K562 (cell line): Measurements from ENCODE around the gene YIF1A. TPM values are rescaled to one million over a fixed set of nuclear protein-coding genes. Genes with fewer than 3 reads are reported as not detected.
A peak's percentile ranks its signal among the peaks of the same experiment; 100 is the strongest.

Source experiments
- BRF1 ChIP-seq: IDR thresholded peaks from 3 replicates; pipeline ENCODE4 v1.6.1; 2011; ENCODE audit warnings: borderline replicate concordance, mild to moderate bottlenecking; ENCODE audit not compliant: insufficient read length; ENCODE audit errors: extremely low read depth
- CC2D1A ChIP-seq: fragments of 450-650 bp; IDR thresholded peaks from 2 replicates; pipeline ENCODE4 v1.6.1; 2017; ENCODE audit warnings: mild to moderate bottlenecking
- CTCFL ChIP-seq: IDR thresholded peaks from 2 replicates; pipeline ENCODE4 v1.6.1; 2011; ENCODE audit warnings: borderline replicate concordance, low read depth, mild to moderate bottlenecking, moderate library complexity, low read length; ENCODE audit not compliant: insufficient read depth, poor library complexity, severe bottlenecking
- DLX4 ChIP-seq: fragments of 250-450 bp; sonication (Bioruptor Pico); IDR thresholded peaks from 2 replicates; pipeline ENCODE4 v1.6.1; 2021; ENCODE audit warnings: mild to moderate bottlenecking
- EWSR1 ChIP-seq: fragments of 450-650 bp; IDR thresholded peaks from 2 replicates; pipeline ENCODE4 v1.6.1; 2018; ENCODE audit warnings: borderline replicate concordance, mild to moderate bottlenecking, low read depth, moderate library complexity; ENCODE audit not compliant: partially characterized antibody
- FOXJ3 ChIP-seq: sonication (generic); formaldehyde crosslinking; IDR thresholded peaks from 2 replicates; pipeline ENCODE4 v1.4.0; 2020; ENCODE audit warnings: mild to moderate bottlenecking, missing genetic modification reagents
- GATAD2A ChIP-seq: fragments of 450-650 bp; IDR thresholded peaks from 2 replicates; pipeline ENCODE4 v1.6.1; 2017
- HIVEP1 ChIP-seq: fragments of 250-450 bp; sonication (Bioruptor Pico); IDR thresholded peaks from 2 replicates; pipeline ENCODE4 v1.4.0; 2020; ENCODE audit warnings: mild to moderate bottlenecking
- PHB2 ChIP-seq: fragments of 450-650 bp; IDR thresholded peaks from 2 replicates; pipeline ENCODE4 v1.6.1; 2017; ENCODE audit warnings: low read depth
- SFPQ ChIP-seq: fragments of 200-400 bp; formaldehyde crosslinking; IDR thresholded peaks from 2 replicates; pipeline ENCODE4 v1.6.1; 2017; ENCODE audit warnings: mild to moderate bottlenecking, low read depth, low read length, moderate library complexity
- SREBF1 ChIP-seq: fragments of 150-350 bp; IDR thresholded peaks from 2 replicates; pipeline ENCODE4 v1.6.1; 2014; ENCODE audit warnings: antibody characterized with exemption, low read depth, low read length, borderline replicate concordance
- TEAD4 ChIP-seq, 2 experiments: sonication (generic) in 1 of 2; formaldehyde crosslinking in 1 of 2; IDR thresholded peaks; 2 replicates each; pipeline versions ENCODE4 v1.6.1 to v1.8.0; 2012 to 2022; ENCODE audit warnings: borderline replicate concordance in 1 of 2, inconsistent platforms in 1 of 2, low read length in 1 of 2, mild to moderate bottlenecking in 1 of 2, missing genetic modification reagents in 1 of 2
- TFAP4 ChIP-seq: sonication (generic); formaldehyde crosslinking; IDR thresholded peaks from 2 replicates; pipeline ENCODE4 v1.8.0; 2022; ENCODE audit warnings: missing genetic modification reagents, mild to moderate bottlenecking, moderate library complexity, borderline replicate concordance
- TGIF2 ChIP-seq: sonication (generic); formaldehyde crosslinking; IDR thresholded peaks from 2 replicates; pipeline ENCODE4 v1.8.1; 2022; ENCODE audit warnings: mild to moderate bottlenecking, missing genetic modification reagents, moderate library complexity
- ZBTB12 ChIP-seq: fragments of 250-450 bp; sonication (Bioruptor Pico); IDR thresholded peaks from 2 replicates; pipeline ENCODE4 v1.4.0; 2020
- ZNF121 ChIP-seq: sonication (generic); formaldehyde crosslinking; conservative IDR thresholded peaks from 2 replicates; pipeline ENCODE4 v1.8.0; 2022; ENCODE audit warnings: missing genetic modification reagents
- ZNF124 ChIP-seq: sonication (generic); formaldehyde crosslinking; IDR thresholded peaks from 2 replicates; pipeline ENCODE4 v1.8.1; 2022; ENCODE audit warnings: missing genetic modification reagents
- ZNF143 ChIP-seq: sonication (generic); formaldehyde crosslinking; IDR thresholded peaks from 2 replicates; pipeline ENCODE4 v1.9.0; 2022; ENCODE audit warnings: mild to moderate bottlenecking, missing genetic modification reagents
- ZNF408 ChIP-seq: fragments of 250-450 bp; sonication (Bioruptor Pico); IDR thresholded peaks from 2 replicates; pipeline ENCODE4 v1.4.0; 2020; ENCODE audit warnings: low read depth, mild to moderate bottlenecking, moderate library complexity
- ZNF785 ChIP-seq: fragments of 250-450 bp; sonication (Bioruptor Pico); IDR thresholded peaks from 2 replicates; pipeline ENCODE4 v1.4.0; 2020; ENCODE audit warnings: mild to moderate bottlenecking
- ZSCAN29 ChIP-seq: fragments of 450-650 bp; IDR thresholded peaks from 2 replicates; pipeline ENCODE4 v1.6.1; 2017
- polyA plus RNA-seq, 8 experiments: library from polyadenylated mRNA; depleted of rRNA in 4 of 8; stranded (reverse) in 5 of 8; unstranded in 3 of 8; fragments of >200 nt; fragmentation: Nextera tagmentation in 2 of 8; fragmentation: Illumina TruSeq in 1 of 8; extraction: Ambion mirVana in 2 of 8; extraction: Trizol in 1 of 8; gene quantifications; 2 replicates each; pipeline versions ENCODE4 v1.2.1 to v1.2.3, GENCODE V29; 2011 to 2014; ENCODE audit warnings: inconsistent platforms in 1 of 8, missing spikeins in 1 of 8
- total RNA-seq, 7 experiments: library from RNA; depleted of rRNA in 6 of 7; stranded (reverse); fragments of >200 nt in 6 of 7; fragmentation: Illumina TruSeq in 2 of 7; extraction: Trizol in 2 of 7; gene quantifications; 2 replicates each; pipeline versions ENCODE4 v1.2.1 to v1.2.3, GENCODE V29; 2011 to 2021; ENCODE audit warnings: low replicate concordance in 1 of 7

YIF1A gene
- total and polyA plus RNA-seq, 9 of the 15 experiments (the other 6 are each of a cell fraction or from before 2014, with no cell fraction given) = 8.6 to 121 (median 77.2) TPM

GRCh38 chr11:66311965-66312548, 23.1 kb upstream of the YIF1A start (continued):
- TF ChIP-seq ZNF785 (CRISPR knock-in tag) (no peak), PHB2 (no peak), SFPQ (no peak), TEAD4 (IDR thresholded peaks at IDR 0.05; ENCODE audit: low read length) (no peak), TEAD4 (CRISPR knock-in tag; IDR thresholded peaks at IDR 0.05; ENCODE audit: borderline replicate concordance) (no peak), ZNF408 (CRISPR knock-in tag) (no peak), ZSCAN29 (no peak), TGIF2 (CRISPR knock-in tag) (no peak; the same call in 1 of the 2 replicates), FOXJ3 (CRISPR knock-in tag) (no peak), TFAP4 (CRISPR knock-in tag) (peak; percentile 78; the same call in 1 of the 2 replicates), ZNF121 (CRISPR knock-in tag) (no peak), CC2D1A (peak; percentile 89), DLX4 (no peak), ZNF124 (CRISPR knock-in tag) (no peak), GATAD2A (peak; percentile 92), SREBF1 (no peak), CTCFL (no peak), HIVEP1 (CRISPR knock-in tag) (no peak), ZBTB12 (no peak), EWSR1 (no peak), BRF1 (no peak), ZNF143 (CRISPR knock-in tag) (no peak)
